NCI-H1694 (cell line): ENCODE measurements around the gene SLIT3.

Experiments
- DNase-seq: peaks from one replicate; lab custom pipeline; 2025; lab: John Stamatoyannopoulos, UW

Gene SLIT3

DNA sequence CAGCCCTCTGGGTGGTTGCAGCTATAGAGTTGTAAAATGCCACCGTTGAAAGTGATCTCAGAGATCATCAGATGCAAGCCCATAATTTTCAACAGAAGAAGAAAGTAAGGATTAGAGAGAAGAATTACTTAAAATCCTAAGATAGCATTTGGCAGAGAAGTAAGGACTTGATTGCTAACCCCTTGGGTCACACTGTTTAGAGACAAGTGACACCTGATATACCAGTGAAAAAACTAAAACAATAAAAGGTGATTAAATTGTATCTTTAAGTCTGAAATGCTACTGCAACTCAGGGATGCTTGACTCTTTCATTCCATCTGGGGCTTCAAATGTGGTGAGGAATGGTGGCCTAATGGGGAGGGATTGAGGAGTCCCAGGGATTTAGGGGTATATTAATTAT is 440.9 kb downstream of the SLIT3 start:
- DNase-seq, result no peak

DNA sequence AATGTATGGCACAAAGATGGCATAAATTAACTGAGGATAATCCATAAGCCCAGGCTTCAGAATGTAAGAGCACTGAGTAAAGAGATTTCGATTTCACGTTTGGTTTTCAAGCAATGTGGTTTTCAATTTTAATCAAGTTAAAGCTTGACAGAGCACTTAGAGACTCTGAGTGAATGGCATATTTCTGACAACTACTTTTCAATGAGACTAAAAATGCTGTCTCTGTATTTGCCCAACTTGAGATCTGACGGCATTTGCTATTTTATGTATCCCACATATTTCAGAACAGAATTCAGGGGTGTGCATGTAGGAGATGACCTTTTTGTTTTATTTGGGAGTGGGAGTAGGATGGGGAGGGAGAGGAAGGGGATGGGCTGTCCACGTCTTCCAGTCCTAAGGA is 441.5 kb downstream of the SLIT3 start:
- DNase-seq, result no peak

DNA sequence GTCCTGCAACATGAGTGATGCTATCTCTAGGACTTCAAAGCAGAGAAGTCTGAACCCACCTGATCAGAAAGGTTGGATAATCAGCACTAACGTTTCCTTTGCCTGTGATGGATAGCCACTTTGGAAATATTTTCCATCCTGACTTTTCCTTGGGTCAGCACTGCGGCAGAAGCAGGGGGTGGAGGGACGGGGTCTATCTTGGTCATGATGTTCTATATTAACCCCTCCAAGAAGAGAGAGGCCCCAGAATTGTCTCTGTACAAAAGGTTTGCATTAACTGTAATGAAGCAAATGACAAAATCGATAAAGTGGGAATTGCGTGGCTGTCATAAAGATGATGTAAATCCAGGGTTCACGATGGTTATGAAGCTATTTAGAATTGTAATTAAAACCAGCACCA is 441.9 kb downstream of the SLIT3 start:
- DNase-seq, result no peak

DNA sequence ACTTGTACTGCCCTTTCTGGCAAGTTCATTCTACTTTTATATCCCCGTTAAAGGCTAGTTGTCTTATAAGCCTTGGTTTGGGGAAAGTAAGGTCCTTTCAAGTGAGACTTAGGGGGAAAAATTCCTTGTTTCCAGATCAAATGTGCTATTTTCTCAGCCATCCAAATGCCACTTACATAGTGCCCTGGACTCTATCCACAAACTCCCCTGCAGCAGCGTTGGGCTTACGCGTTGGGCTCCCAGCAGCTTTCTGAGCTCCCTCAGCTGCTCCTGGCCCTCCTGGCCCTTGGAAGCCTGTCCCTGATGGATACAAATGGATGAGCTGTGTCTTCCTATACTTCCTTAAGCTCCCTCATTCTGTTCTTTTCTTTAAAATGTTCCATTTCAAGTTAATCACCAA is 442.6 kb downstream of the SLIT3 start:
- DNase-seq, result no peak

- DNase-seq, result no peak
These were observed 447.0 kb downstream of the SLIT3 start for GRCh38 chr5:168853972-168854371.

GRCh38 chr5:168852329-168852728 is 448.6 kb downstream of the SLIT3 start:
- DNase-seq, result no peak

DNA sequence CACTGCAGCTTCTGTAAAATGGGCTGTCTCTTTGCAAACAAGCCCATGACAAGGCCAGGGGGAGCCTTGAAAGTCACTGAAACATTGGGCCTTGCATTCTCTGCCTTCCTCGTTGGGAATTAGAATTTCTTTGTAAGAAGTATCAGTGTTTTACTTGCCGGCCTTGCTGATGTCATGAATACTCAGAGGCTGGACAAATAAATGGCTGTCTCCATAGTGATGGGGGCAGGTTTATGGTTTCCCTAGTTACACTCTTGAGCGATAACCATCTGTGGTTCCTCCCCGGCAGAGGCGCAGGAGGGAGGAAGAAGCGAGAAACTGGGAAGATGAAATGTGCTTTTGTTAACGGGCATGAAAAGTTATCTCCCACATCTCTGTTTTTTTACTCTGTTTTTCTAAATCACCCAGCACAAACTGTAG is 449.0 kb downstream of the SLIT3 start:
- no peak for DNase-seq

DNA sequence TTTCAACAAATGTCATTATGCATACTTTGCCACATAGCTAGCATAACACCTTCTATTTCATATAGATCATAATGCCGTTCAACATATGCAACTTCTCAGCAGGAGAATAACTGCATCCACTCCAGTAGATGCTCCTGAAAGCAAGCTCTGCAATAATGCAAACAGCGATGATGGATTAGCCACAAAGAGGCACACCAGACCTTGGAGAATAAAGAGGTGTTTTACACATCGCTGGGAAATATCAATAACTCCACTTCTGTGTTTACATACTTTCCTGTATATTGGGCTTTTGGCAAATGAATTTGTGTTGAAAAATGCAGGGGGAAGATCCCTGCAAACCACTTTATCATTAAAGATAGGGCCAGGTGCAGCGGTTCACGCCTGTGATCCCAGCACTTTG is 450.3 kb downstream of the SLIT3 start:
- DNase-seq, result no peak

- no peak for DNase-seq
These were observed 452.4 kb downstream of the SLIT3 start for GRCh38 chr5:168848569-168848968.

DNA sequence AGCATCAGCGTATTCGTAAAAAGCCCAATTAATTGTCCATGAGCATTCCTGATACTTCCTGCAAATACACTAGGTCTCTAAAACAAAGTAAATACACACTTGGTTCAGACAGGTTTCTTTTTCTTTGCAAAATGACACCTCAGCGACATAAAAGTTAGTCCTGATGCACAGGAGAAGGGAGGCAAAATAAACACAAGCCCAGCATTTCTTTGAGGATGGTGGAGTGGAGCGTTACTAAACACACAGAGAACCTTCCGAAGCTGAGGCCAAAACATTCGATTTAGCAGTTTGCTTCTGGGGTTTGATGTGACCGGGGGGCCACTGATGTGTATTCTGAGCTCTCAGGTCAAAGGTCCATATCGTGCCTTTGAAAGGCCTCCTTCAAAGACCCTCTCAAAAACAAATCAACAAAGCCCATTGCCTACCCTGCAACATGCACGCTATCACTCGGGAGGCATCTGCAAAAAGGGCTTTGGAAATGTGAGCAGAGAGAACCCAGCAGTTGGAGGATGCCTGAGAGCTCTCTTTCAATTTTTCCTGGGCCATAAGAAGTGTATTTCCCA is 453.3 kb downstream of the SLIT3 start:
- no peak for DNase-seq

- no peak for DNase-seq
These were observed 456.0 kb downstream of the SLIT3 start for GRCh38 chr5:168844922-168845296.

GRCh38 chr5:168844016-168844921 is 456.7 kb downstream of the SLIT3 start:
- no peak for DNase-seq

DNA sequence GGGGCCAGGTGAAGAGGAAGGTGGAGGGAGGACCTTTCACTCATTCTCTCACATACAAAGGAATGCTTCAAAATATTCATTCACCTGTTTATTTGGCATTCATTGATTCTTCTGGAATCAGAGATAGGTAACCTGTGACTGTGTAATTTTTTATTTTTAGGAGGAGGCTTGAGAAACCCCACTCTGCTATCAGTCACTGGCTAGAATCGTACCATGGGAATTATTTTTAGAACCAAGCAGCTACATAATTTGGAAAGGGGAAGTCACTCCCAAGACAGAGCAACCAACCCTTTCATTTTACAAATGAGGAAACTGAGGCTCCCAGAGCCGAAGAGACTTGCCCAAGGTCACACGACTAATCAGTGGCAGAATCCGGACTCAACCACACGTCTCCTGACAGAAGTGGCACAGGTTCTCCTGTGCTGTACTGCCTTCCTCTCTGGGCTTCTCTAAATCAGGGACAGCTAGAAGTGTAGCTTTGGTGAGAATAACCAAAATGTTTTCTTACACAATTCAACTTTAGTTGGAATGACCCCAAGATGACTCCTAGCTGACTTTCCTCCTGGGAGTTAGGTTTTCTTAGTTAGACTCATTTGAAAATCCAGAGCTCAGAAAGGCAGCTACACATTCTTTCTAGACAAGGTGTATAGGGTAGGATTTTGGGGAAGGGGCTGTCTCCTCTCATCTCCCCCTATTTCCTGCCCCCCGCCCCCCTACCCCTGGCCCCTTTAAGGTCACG is 457.5 kb downstream of the SLIT3 start:
- DNase-seq, result no peak

DNA sequence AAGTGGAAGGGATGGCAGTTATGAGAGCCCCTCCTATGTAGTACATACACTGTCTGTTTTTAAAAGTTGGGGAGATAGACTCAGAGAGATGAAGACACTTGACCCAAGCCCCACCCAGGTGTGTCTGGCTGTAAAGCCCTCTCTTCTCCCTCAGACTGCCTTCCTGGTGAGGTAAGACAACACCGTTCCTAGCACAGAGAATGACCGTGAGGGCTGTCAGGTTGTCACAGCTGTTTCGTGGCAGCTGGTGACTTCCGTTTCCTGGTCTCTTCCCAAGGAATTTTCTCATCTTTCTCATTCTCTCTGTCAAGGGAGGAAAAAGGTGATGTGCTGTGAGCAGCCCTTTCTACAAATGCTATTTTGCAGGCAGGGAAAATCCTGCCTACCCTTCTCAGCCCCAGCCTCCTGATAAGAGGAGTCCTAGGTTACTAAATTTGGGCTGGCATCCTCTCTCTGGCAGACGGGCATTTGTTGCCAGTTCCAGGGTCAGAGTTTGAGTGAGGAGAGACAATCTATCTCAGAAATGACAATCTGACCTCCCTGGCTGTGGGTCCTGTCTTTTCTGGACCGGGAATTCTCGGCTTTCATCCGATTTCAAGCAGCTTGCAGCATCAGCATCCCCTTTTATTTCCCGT is 458.3 kb downstream of the SLIT3 start:
- DNase-seq, result no peak

GRCh38 chr5:168837852-168838251 is 463.1 kb downstream of the SLIT3 start:
- no peak for DNase-seq

GRCh38 chr5:168836603-168837231 is 464.2 kb downstream of the SLIT3 start:
- no peak for DNase-seq

GRCh38 chr5:168833936-168834335 is 467.0 kb downstream of the SLIT3 start:
- no peak for DNase-seq

DNA sequence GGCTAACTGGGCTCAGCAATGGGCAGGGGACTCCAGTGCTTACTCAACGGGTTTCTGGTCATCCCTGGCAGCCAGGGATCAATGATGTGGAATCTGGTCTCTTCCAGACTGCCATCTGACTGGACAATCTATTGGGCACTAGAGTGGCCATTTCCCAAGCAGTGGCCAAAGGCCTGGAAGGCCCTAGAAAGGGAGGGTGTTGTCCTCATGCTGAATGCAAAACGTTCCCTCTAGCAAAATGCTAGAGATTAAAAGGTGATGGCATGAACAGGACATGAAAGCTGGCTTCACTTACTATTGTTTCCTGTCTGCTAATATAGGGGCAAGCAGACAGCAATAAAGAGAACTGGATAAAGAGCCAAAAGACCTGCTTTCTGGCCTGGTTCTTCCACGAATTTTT is 467.6 kb downstream of the SLIT3 start:
- DNase-seq, result no peak

GRCh38 chr5:168832308-168832707 is 468.6 kb downstream of the SLIT3 start:
- no peak for DNase-seq

DNA sequence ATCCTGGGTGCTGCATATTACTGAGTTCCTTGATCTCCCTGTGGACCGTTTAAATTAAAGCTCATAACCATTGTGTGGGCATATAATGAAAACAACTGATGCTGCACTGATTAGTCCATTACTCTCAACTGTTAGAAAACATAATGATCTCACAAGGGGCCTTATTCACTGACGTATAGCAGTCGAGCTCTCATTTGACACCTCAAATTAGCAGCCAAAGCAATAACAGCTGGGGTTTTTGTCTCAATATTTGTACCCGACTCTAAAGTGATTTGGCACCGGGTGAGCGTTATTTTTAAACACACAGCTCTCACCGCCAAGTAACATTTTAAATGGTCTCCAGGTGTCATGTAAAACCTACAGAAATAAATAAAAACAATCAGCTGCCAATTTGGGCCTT is 469.6 kb downstream of the SLIT3 start:
- DNase-seq, result peak; percentile 60

- no peak for DNase-seq
These were observed 470.1 kb downstream of the SLIT3 start for GRCh38 chr5:168830833-168831232.

DNA sequence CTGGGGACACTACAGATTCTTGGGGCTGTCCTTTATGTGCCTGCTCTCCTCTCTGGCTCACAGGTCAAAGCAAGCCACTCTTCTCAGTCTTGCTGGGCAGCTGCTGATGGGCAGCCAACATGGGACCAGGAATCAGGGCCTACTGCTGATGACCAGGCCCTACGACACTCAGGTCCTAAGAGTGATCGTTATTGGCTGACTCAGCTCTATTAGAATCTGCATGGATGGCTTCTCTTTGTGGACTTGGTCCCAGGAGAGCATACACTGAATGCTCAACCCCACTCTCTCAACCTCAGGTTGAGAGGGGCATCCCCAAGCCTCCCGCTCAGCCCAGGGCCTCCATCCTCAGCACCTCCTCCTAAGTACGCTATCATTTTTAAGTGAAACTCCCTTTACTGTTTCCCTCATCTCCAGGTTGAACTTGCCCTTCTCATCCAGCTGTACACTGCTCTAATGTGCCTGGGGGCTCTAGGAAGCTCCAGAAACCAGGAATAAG is 471.0 kb downstream of the SLIT3 start:
- no peak for DNase-seq
